Measurements from ENCODE around the gene CYBA. TPM values are rescaled to one million over a fixed set of nuclear protein-coding genes. Genes with fewer than 3 reads are reported as not detected.
A peak's percentile ranks its signal among the peaks of the same experiment; 100 is the strongest.

The CYBA gene
- 877 and 896 TPM in 2 replicates for total RNA-seq

DNA sequence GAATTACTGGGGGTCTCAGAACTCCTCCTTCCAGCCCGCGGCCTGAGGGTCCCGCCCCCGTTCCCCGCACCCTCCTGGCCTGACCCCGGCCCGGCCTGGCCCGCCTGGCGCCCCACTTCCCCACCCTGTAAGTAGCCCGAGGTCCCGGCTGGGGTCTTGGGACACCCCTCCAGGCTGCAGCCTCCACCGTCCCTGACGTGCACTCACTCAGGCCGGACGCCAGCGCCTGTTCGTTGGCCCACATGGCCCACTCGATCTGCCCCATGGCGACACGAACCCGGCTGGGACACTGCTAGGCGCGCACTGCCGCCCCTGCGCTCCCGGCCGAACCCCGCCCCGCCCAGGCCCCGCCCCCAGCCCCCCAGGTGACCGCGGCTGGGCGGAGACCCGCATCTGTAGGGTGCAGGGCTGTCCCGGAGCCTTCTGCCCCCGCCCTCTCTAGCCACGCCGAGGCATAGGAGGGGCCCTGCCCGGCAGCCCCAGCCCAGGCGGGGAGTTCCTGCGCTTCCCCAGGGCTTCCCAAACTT lies at the start of gene CYBA:
Gene CYBA (minus strand): TSS at position 305 of the 527 bp plus-strand sequence. CDS start 40 bp downstream, at position 265.
- no peak for DNase-seq (ENCODE audit: low read depth)
- TF ChIP-seq, protein P1, sequence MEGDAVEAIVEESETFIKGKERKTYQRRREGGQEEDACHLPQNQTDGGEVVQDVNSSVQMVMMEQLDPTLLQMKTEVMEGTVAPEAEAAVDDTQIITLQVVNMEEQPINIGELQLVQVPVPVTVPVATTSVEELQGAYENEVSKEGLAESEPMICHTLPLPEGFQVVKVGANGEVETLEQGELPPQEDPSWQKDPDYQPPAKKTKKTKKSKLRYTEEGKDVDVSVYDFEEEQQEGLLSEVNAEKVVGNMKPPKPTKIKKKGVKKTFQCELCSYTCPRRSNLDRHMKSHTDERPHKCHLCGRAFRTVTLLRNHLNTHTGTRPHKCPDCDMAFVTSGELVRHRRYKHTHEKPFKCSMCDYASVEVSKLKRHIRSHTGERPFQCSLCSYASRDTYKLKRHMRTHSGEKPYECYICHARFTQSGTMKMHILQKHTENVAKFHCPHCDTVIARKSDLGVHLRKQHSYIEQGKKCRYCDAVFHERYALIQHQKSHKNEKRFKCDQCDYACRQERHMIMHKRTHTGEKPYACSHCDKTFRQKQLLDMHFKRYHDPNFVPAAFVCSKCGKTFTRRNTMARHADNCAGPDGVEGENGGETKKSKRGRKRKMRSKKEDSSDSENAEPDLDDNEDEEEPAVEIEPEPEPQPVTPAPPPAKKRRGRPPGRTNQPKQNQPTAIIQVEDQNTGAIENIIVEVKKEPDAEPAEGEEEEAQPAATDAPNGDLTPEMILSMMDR (conservative IDR thresholded peaks at IDR 0.05; ENCODE audit: low read depth, low read length), result no peak
- H3K4me3 ChIP-seq (ENCODE audit: low read depth, low read length), result peak within 1 kb of the TSS; percentile 95

DNA sequence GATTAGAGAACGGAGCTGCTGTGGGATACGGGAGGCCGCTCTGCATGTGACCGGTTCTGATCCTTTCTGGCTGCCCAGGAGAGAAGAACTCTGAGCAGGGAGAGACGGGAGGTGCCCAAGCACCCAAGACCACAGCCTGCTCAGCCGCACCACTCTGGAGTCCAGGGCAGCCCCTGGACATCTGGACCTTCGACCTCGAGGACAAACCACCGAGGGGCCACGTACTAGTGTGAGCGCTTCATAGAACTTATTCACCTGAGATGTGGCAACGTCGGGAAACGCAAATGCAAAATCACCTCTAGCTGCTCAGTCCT lies 49.4 kb upstream of the CYBA start:
- DNase-seq (ENCODE audit: low read depth), result no peak
- H3K4me3 ChIP-seq (ENCODE audit: low read depth, low read length), result no peak overlapping the region
- TF ChIP-seq, protein P1 (conservative IDR thresholded peaks at IDR 0.05; ENCODE audit: low read depth, low read length), result no peak

DNA sequence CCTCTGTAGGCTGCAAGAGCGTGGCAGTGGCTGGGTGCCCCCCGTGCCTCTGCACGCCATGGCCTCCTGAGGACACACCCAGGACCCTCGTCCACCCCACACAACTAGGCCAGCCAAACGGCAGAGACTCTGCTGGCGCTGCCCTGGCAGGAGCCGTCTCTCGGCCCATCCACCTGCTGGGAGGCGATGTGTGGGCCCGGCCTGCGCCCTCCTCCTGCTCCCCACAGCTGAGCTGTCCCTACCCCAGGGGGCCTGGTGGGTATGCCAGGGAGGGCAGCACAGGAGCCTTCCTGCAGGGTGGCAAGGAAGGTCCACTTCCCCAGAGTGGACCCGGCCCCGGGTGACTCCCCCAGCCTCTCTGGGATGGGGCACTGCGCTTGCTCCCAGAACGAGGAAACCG lies 48.3 kb upstream of the CYBA start:
- TF ChIP-seq, protein P1 (conservative IDR thresholded peaks at IDR 0.05; ENCODE audit: low read depth, low read length), result no peak
- no peak overlapping the region for H3K4me3 ChIP-seq (ENCODE audit: low read depth, low read length)
- DNase-seq (ENCODE audit: low read depth), result no peak

DNA sequence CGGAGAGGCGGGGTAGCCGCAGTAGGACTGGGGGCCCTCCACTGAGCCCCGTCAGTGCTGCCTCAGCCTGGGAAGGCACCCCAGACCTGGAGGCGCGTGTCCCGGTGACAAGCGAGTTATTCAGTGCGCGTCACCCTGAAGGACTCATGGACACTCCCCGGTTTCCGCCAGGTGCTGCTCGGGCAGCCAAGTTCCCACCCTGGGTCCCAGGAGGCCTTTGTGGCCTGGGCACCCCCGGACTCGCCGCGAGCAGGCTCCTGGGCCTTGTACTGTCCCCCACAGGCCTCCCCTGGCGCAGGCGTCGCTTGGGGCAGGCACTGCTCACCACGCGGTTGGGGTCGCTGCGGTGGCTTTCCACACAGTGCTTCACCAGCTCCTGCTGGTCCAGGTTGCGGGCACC lies 47.8 kb upstream of the CYBA start:
- TF ChIP-seq, protein P1 (conservative IDR thresholded peaks at IDR 0.05; ENCODE audit: low read depth, low read length), result no peak
- DNase-seq (ENCODE audit: low read depth), result no peak
- no peak overlapping the region for H3K4me3 ChIP-seq (ENCODE audit: low read depth, low read length)

DNA sequence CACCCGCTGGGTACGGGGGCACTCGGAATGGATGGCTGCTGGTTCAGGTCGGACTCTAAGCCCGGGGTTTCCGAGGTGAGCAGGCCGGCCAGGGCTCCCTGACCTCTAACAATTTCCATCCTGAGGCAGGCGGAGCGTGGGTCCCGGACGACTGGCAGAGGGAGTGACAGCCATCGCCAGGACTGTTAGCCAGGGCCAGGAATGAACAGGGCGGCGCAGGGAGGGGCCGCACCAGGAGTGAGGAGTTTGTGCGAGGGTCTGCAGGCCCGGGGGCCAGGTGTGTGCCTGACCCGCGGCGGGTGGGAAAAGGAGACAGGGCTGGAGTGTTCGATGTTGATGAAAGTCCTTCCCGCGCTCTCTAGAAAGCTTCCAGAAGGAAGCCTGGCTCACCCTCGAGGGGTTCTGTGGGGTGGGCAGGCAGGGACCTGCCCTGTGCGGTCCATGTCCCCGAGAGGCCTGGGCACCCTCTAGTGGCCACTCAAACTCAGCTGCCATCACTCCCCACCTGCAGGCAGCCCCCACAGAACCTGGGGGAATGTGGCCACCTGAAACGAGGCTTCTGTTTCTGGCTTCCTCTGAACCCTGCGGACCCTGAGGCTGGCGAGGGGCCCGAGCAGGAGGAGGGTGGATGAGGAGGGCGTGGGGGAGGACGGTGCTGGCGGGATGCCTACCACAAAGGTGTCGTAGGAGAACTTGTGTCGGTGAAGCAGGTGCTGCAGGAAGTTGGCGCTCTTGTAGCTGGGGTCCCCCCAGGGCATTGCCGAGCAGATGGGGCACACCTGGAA lies 47.2 kb upstream of the CYBA start:
- no peak for DNase-seq (ENCODE audit: low read depth)
- H3K4me3 ChIP-seq (ENCODE audit: low read depth, low read length), result no peak overlapping the region
- TF ChIP-seq, protein P1 (conservative IDR thresholded peaks at IDR 0.05; ENCODE audit: low read depth, low read length), result peak; percentile 53

DNA sequence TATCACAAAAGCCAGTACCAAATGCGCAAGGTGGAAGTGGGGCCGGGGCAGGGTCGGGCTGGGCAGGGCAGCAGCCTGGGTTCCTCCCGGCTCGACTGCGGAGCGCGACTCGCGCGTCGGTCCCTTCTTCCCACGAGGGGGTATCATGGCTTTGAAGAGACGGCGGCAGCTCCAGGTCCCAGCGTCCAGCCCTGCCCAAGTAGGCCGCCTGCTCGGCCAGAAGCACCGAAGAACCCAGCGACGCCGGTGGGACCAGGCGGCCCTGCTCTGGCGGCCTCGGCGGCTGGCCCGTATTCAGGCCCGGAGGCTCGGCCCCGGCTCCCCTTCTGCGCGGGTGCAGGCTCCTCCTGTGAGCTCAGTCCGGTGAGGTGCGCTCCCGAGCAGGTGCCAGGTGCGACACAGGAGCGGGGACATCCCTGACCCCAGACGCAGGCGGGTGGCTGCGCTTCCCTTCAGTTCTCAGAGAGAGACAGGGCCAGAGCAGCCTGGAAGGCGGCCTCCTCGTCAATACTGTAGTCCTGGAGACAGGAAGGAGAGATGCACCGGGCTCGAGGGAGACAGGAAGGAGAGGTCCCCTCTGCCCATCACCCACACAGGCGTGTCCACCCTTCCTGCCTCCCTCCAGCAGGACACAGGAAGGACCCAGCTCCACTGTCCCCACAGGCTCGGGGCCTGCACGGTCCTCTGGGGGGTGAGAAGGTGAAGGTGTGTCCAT lies 46.4 kb upstream of the CYBA start:
- DNase-seq (ENCODE audit: low read depth), result no peak
- H3K4me3 ChIP-seq (ENCODE audit: low read depth, low read length), result no peak overlapping the region
- TF ChIP-seq, protein P1 (conservative IDR thresholded peaks at IDR 0.05; ENCODE audit: low read depth, low read length), result no peak

All from epithelial cell of proximal tubule (primary cell).